Cerebellar nuclear complex (tissue), 1 donor: Measurements from ENCODE around the gene NPY4R.
"Not testable (repeated sequence)": the region's sequence is repeated elsewhere in the genome, so short reads cannot be mapped to it uniquely, and the experiment has no call there.

Experiments
- DNase-seq, 2 experiments: peaks; one replicate each; lab custom pipeline; 2025; lab: John Stamatoyannopoulos, UW

The NPY4R gene, protein sequence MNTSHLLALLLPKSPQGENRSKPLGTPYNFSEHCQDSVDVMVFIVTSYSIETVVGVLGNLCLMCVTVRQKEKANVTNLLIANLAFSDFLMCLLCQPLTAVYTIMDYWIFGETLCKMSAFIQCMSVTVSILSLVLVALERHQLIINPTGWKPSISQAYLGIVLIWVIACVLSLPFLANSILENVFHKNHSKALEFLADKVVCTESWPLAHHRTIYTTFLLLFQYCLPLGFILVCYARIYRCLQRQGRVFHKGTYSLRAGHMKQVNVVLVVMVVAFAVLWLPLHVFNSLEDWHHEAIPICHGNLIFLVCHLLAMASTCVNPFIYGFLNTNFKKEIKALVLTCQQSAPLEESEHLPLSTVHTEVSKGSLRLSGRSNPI

GRCh38 chr10:46465765-46466164 is at the start of gene NPY4R:
Gene NPY4R, minus strand, starts transcription at chr10:46465958. Its CDS starts 3,323 bp downstream, at chr10:46462635.
- not testable (repeated sequence) for DNase-seq

- no peak for DNase-seq
Measured at GRCh38 chr10:46515366-46515765, 49.6 kb upstream of the NPY4R start.

DNA sequence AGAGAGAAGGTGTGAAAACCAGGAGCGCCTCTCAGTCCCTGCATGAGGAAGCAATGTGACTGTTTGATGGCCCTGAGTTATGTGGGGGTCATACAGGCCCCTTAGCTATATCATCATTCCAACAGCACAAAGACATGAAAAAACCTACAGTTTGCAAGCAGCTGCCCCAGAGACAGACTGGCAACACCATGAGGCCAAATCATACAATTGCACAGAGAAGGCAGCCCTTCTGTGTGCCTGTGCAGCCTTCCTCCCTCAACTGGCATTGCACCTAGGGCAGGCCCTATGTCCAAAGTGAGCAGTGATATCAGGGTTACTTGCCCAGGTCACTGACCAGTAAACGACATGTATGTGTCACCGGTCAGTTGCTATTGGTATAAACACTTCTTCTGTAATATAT is 49.1 kb upstream of the NPY4R start:
- DNase-seq, result no peak

DNA sequence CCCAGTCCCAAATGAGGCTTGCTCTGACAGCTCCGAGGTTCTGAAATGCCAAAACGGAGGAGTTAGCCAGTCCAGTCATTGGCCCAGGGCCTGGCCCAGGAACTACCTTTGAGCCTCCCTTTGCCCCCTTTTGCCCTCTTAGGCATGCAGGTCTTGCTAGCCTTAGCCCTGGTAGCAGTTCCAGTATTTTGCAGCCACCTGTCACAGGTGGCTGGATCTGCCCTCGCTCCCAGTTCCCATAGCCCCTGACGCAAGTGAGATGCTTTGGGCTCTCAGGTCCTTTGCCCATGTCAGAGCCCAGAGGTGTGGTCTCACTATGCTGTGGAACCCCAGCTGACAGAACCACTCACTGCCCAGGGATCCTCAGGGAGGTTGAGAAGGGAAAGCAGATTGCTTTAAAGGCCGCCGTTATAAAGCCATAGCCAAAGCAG is 48.7 kb upstream of the NPY4R start:
- no peak for DNase-seq

DNA sequence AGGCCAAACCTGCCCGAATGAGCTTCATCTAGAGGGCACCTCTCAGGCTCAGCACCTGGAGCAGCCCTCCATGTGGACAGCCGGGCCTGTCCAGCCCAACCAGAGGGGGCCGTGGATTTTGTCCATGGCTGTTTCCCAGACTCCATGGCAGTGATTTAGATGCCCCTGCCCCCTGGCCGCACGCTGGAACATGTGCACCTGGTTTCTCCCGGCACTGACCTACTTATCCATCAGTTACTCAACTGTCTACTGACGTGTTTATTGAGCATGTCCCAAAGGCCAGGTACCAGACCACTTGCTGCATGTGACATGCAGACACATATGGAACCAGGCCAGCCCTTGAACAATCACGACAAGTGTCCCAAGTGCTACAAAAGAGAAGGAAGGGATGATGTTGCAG is 47.6 kb upstream of the NPY4R start:
- DNase-seq, result not testable (repeated sequence)

DNA sequence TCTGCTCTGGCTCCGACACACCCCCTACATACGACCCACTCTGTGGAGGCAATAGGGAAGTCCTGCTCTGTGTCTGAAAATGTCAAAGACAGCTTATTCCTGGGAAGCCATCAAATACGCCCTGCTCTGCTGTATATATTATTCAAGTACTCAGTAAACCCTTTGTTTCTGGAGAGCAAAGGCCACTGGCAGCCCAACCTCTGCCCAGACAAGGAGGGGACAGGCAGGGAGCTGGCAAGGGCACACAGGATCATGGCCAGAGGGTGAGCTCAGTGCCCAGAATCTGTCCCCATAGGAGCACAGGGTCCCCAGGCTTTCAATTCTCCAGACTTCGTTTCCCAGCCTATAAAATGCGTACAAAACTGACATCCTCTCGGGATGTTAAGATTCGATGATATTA is 47.0 kb upstream of the NPY4R start:
- DNase-seq, result not testable (repeated sequence)

DNA sequence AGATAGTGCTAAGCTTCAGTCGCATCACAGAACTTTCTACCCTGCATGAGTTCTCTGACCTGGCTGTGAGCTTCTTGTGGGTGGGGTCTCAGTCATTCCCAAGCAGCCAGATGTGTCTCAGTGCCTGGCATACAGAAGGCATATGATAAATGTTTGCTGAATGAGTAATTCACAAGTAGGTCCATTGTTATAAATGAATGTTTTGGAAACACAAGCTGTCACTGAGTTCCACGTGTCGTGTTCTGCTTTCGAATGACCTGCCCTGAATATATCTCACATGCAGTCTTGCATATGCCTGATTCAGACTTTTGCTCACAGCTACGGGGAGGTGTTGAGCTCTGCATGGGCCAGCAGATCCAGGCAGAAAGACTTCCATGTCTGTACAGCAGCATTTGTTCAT is 46.2 kb upstream of the NPY4R start:
- DNase-seq, result not testable (repeated sequence)

DNA sequence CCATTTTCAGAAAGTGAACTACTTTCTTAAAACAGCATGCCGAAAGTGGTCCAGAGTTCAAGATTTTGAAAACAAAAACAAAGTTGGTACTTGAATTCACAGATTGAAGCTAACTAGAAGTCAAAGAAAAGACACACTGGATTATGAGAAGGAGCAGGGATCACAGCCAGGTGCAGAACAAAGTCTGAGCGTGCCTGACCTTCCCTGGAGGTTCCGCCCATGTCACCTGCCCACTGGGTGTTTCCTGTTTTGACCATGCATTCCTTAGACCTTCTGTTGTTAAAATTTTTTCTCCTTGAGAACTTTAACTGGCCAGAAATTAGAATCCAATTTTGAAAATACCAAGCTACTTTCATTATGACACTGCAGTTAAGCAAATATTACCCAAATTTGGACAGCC is 34.2 kb upstream of the NPY4R start:
- DNase-seq, result not testable (repeated sequence)

- DNase-seq, result not testable (repeated sequence)
Measured at GRCh38 chr10:46498985-46499703, 33.4 kb upstream of the NPY4R start.

DNA sequence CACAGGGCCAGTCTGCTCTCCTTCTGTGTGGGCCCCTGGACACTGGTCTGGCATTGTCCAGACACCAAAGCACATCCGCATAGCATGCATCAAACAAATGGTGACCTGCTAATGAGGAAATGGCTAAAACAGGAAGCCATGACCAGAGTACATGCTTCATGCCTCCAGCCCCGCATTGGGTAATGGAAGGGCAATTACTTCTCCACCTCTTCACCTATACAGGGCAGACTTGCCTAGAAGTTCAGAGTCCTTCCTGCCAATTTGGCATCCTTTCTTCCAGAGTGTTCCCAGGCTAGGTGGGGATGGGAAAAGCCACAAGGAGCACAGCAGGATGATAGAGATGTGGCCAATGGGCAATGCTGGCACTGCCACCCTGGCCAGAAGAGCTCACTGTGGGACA is 32.1 kb upstream of the NPY4R start:
- not testable (repeated sequence) for DNase-seq

DNA sequence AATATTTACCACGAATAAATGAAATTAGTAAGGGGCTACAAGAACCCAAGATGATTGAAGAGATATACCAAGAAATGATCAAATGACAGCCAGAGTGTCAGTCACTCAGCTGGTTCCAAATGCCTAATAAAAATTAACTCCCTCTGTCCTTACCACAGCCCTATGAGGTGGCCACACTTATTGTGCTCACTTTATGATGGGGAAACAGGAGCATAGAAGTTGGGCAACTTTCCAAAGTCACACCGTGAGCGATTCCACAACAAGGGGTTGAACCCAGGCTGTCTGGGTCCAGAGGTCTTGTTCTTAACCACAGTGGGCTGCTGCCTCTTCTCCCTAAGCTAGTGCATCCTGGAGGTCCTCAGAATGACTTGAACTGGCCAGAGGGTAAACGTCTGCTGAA is 31.6 kb upstream of the NPY4R start:
- not testable (repeated sequence) for DNase-seq

GRCh38 chr10:46491364-46492114 is 25.8 kb upstream of the NPY4R start:
- not testable (repeated sequence) for DNase-seq

- DNase-seq, result not testable (repeated sequence)
Measured at GRCh38 chr10:46490285-46490684, 24.5 kb upstream of the NPY4R start.

GRCh38 chr10:46486459-46486858 is 20.7 kb upstream of the NPY4R start:
- DNase-seq, result not testable (repeated sequence)

- DNase-seq, result not testable (repeated sequence)
Measured at GRCh38 chr10:46474746-46475320, 9.1 kb upstream of the NPY4R start.

- not testable (repeated sequence) for DNase-seq
Measured at GRCh38 chr10:46473758-46474157, 8.0 kb upstream of the NPY4R start.

DNA sequence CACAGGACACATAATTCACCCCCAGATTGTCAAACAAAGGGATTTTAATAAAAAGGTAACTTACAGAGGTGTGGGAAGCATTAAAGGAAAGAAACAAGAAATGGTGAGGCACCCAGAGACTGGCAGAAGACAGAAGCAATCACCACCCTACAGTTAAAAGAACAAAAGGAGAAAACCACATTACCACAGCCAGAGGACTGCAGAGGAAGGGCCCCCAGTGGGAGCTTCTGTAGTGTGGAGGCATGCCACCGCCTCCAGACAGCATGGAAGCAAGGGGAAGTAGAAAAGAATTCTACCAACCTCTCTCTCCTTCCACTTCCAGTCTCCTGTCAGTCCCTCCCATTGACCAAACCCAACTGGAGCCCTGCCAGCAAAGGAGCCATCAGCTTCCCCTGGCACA is 4.4 kb upstream of the NPY4R start:
- not testable (repeated sequence) for DNase-seq

GRCh38 chr10:46468119-46468809 is 2.5 kb upstream of the NPY4R start:
- DNase-seq, result not testable (repeated sequence)

GRCh38 chr10:46463608-46464007 is 2.1 kb downstream of the NPY4R start:
- not testable (repeated sequence) for DNase-seq

DNA sequence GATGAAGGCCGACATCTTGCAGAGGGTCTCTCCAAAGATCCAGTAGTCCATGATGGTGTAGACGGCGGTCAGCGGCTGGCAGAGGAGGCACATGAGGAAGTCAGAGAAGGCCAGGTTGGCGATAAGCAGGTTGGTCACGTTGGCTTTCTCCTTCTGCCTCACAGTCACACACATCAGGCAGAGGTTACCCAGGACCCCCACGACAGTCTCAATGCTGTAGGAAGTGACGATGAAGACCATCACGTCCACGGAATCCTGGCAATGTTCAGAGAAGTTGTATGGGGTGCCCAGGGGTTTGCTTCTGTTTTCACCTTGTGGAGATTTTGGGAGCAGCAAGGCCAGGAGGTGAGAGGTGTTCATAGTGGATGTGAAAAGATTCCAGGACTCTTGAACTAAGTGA is 3.5 kb downstream of the NPY4R start:
- not testable (repeated sequence) for DNase-seq

- not testable (repeated sequence) for DNase-seq
Measured at GRCh38 chr10:46459579-46459978, 6.2 kb downstream of the NPY4R start.
